Loucy (cell line): ENCODE results near the gene EIF4G3.

ENCODE experiments used
- H2AFZ ChIP-seq: fragments of 200-600 bp; sonication (generic); 2 replicates; pipeline ENCODE4 v1.6.0; 2016; ENCODE audit warnings: antibody characterized with exemption, mild to moderate bottlenecking, low read length, moderate library complexity
- H3F3A ChIP-seq: fragments of 200-600 bp; 2 replicates; pipeline ENCODE4 v1.6.0; 2016; ENCODE audit warnings: antibody characterized with exemption, low read depth, mild to moderate bottlenecking
- H3K27me3 ChIP-seq: fragments of 200-600 bp; sonication (generic); 2 replicates; pipeline ENCODE4 v1.6.1; 2014; ENCODE audit warnings: low read length, mild to moderate bottlenecking; ENCODE audit not compliant: insufficient read depth, poor library complexity, severe bottlenecking
- H3K36me3 ChIP-seq: fragments of 200-600 bp; sonication (generic); 2 replicates; pipeline ENCODE4 v1.6.1; 2016; ENCODE audit warnings: low read length; ENCODE audit not compliant: insufficient read depth
- H3K4me1 ChIP-seq: fragments of 200-600 bp; sonication (generic); 2 replicates; pipeline ENCODE4 v1.5.1; 2014; ENCODE audit warnings: low read length, mild to moderate bottlenecking; ENCODE audit not compliant: insufficient read depth, poor library complexity, severe bottlenecking
- H3K4me2 ChIP-seq: fragments of 200-600 bp; sonication (generic); 2 replicates; pipeline ENCODE4 v1.6.0; 2014; ENCODE audit warnings: antibody characterized with exemption, low read length, low read depth, mild to moderate bottlenecking; ENCODE audit not compliant: poor library complexity, severe bottlenecking
- H3K4me3 ChIP-seq: fragments of 200-600 bp; sonication (generic); 2 replicates; pipeline ENCODE4 v1.5.1; 2014; ENCODE audit warnings: low read length, mild to moderate bottlenecking, mixed read lengths; ENCODE audit not compliant: poor library complexity, severe bottlenecking
- H3K79me2 ChIP-seq: fragments of 200-600 bp; sonication (generic); 2 replicates; pipeline ENCODE4 v1.6.1; 2014; ENCODE audit warnings: low read length; ENCODE audit not compliant: insufficient read depth
- H3K9ac ChIP-seq: fragments of 200-600 bp; sonication (generic); 2 replicates; pipeline ENCODE4 v1.6.0; 2014; ENCODE audit warnings: mild to moderate bottlenecking, low read depth, low read length, moderate library complexity; ENCODE audit not compliant: poor library complexity, severe bottlenecking
- H3K9me2 ChIP-seq: fragments of 200-600 bp; sonication (generic); replicated peaks from 2 replicates; pipeline ENCODE4 v1.6.1; 2016; ENCODE audit warnings: low read depth, low read length, mixed read lengths
- H3K9me3 ChIP-seq: fragments of 200-600 bp; sonication (generic); 2 replicates; pipeline ENCODE4 v1.6.1; 2014; ENCODE audit warnings: mild to moderate bottlenecking, antibody characterized with exemption, low read length, low read depth; ENCODE audit not compliant: insufficient read depth
- H4K20me1 ChIP-seq: fragments of 200-600 bp; sonication (generic); 2 replicates; pipeline ENCODE4 v1.6.0; 2014; ENCODE audit warnings: antibody characterized with exemption, low read length, mild to moderate bottlenecking; ENCODE audit not compliant: insufficient read depth, poor library complexity, severe bottlenecking
- CTCF ChIP-seq: fragments of 200-600 bp; sonication (generic); conservative IDR thresholded peaks from 2 replicates; pipeline ENCODE4 v1.5.1; 2014; ENCODE audit warnings: mild to moderate bottlenecking, antibody characterized with exemption, low read length
- EZH2phosphoT487 ChIP-seq: fragments of 200-600 bp; IDR thresholded peaks from 2 replicates; pipeline ENCODE4 v1.6.1; 2018; ENCODE audit warnings: antibody characterized with exemption, mild to moderate bottlenecking, moderate library complexity, borderline replicate concordance

The EIF4G3 gene

GRCh38 chr1:21118167-21118566 is 58.5 kb downstream of the EIF4G3 start:
- Histone ChIP-seq H3F3A (no peaks in the 10 kb centered on the region), H3K4me3 (no peak overlapping the region), H3K9ac (no peak overlapping the region), H3K27me3 (no peaks in the 10 kb centered on the region), H3K4me2 (no peak overlapping the region), H3K4me1 (no peaks in the 10 kb centered on the region), H3K9me3 (no peaks in the 10 kb centered on the region), H2AFZ (no peak overlapping the region), H4K20me1 (peaks cover 4% of the 10 kb centered on the region), H3K36me3 (no peaks in the 10 kb centered on the region), H3K9me2 (no peaks in the 10 kb centered on the region), H3K79me2 (peaks cover 9% of the 10 kb centered on the region; the same call in 1 of the 2 replicates)
- TF ChIP-seq CTCF (no peak), EZH2phosphoT487 (no peak)

DNA sequence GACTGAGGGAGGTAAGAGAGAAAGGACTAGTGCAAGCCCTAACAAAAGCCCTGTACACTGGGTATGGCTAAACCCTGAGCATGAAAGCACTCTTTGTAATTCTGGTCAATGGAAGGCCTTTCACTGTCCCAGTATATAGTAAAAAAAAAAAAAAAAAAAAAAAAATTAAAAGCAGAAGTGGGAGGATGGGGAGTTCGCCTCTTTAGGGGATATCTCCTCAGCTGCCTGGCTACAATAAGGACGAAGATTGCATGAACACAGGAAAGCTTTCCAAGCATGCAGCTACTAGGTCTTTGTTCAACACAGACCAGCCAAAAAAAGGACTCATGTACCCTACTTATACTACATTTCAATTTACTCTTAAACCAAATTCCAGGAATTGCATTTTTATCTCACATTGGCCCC is 59.1 kb downstream of the EIF4G3 start:
- Histone ChIP-seq H3K4me1 (no peaks in the 10 kb centered on the region), H3K9ac (no peak overlapping the region), H3K27me3 (no peaks in the 10 kb centered on the region), H3K4me2 (no peak overlapping the region), H3F3A (no peaks in the 10 kb centered on the region), H3K9me3 (no peaks in the 10 kb centered on the region), H3K79me2 (peaks cover 9% of the 10 kb centered on the region; the same call in 1 of the 2 replicates), H3K4me3 (no peak overlapping the region), H2AFZ (no peak overlapping the region), H3K9me2 (no peaks in the 10 kb centered on the region), H4K20me1 (no peaks in the 10 kb centered on the region), H3K36me3 (no peaks in the 10 kb centered on the region)
- TF ChIP-seq EZH2phosphoT487 (no peak), CTCF (no peak)

DNA sequence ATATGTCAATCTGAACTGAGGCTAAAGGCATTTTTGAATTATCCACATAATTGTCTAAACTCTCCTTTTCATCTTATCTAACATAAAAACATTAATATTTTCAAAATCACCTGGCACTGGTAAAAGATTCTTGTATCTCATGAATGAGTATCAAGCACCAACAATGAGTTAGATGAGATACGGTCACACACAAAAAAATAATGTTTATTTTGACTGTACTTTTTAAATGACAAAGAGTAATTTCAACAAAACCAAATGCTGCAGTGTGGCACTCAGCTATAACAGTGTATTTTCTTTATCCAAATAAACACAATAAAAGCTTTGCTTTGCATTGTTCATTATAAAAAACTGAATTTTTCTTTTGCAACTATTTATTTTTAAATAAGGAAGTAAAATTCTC is 59.5 kb downstream of the EIF4G3 start:
- Histone ChIP-seq H4K20me1 (no peaks in the 10 kb centered on the region), H3K36me3 (no peaks in the 10 kb centered on the region), H3K27me3 (no peaks in the 10 kb centered on the region), H3K4me3 (no peak overlapping the region), H3K79me2 (peaks cover 9% of the 10 kb centered on the region; the same call in 1 of the 2 replicates), H2AFZ (no peak overlapping the region), H3K9me2 (no peaks in the 10 kb centered on the region), H3K9ac (no peak overlapping the region), H3K4me2 (no peak overlapping the region), H3F3A (no peaks in the 10 kb centered on the region), H3K4me1 (no peaks in the 10 kb centered on the region), H3K9me3 (no peaks in the 10 kb centered on the region)
- TF ChIP-seq EZH2phosphoT487 (no peak), CTCF (no peak)
